Measurements from ENCODE around the gene FADS6.

Gene FADS6

DNA sequence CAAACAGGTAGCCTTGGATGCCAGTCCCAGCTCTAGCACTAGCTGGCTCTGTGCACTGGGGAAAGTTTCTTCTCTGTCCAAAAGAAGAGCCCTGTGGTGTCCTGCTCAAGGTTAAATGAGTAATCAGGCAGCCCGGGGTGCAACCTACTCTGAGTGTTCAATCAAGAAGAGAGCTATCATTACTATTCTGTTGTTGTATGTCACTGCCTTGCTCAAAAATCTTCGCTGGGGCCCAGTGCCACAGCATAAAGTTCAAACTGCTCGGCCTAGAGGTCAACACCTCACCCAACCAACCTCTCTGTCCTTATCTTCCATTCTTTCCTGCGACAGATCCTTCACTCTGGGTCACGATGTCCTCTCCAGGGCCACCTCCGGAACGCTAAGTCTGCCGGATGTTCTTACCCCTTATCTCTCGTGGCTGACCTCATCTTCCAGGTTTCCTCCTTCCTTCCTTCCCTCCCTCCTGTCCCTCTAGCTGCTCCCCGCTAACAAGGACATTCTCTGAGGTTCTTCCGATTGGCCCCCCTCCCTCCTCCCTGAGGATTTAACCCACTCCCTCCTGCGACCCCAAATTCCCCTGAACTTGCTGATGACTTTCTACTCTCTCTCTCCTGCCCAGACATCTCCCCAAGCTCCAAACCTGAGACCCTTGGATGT, 25.1 kb downstream of the FADS6 start:
- TF ChIP-seq MYC (IDR thresholded peaks at IDR 0.05; ENCODE audit: low read depth, low read length): no peak
- TF ChIP-seq, protein P1, sequence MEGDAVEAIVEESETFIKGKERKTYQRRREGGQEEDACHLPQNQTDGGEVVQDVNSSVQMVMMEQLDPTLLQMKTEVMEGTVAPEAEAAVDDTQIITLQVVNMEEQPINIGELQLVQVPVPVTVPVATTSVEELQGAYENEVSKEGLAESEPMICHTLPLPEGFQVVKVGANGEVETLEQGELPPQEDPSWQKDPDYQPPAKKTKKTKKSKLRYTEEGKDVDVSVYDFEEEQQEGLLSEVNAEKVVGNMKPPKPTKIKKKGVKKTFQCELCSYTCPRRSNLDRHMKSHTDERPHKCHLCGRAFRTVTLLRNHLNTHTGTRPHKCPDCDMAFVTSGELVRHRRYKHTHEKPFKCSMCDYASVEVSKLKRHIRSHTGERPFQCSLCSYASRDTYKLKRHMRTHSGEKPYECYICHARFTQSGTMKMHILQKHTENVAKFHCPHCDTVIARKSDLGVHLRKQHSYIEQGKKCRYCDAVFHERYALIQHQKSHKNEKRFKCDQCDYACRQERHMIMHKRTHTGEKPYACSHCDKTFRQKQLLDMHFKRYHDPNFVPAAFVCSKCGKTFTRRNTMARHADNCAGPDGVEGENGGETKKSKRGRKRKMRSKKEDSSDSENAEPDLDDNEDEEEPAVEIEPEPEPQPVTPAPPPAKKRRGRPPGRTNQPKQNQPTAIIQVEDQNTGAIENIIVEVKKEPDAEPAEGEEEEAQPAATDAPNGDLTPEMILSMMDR (IDR thresholded peaks at IDR 0.05; ENCODE audit: low read depth, low read length): no peak
- TF ChIP-seq POLR2A (IDR thresholded peaks at IDR 0.05; ENCODE audit: extremely low read depth, insufficient read length): no peak
- TF ChIP-seq MAX (IDR thresholded peaks at IDR 0.05; ENCODE audit: low read depth, low read length): no peak
- no peak overlapping the region for H3K4me3 ChIP-seq (ENCODE audit: low read depth, low read length)
- no peak for DNase-seq (ENCODE audit: low read depth)

GRCh38 chr17:74866198-74866835, 27.1 kb downstream of the FADS6 start:
- no peak for DNase-seq (ENCODE audit: low read depth)
- no peak overlapping the region for H3K4me3 ChIP-seq (ENCODE audit: low read depth, low read length)
- no peak for TF ChIP-seq MAX (IDR thresholded peaks at IDR 0.05; ENCODE audit: low read depth, low read length)

GRCh38 chr17:74865504-74866197, 27.8 kb downstream of the FADS6 start:
- no peak for DNase-seq (ENCODE audit: low read depth)
- TF ChIP-seq, protein P1 (IDR thresholded peaks at IDR 0.05; ENCODE audit: low read depth, low read length): no peak
- no peak for TF ChIP-seq MAX (IDR thresholded peaks at IDR 0.05; ENCODE audit: low read depth, low read length)
- TF ChIP-seq MYC (IDR thresholded peaks at IDR 0.05; ENCODE audit: low read depth, low read length): no peak
- no peak for TF ChIP-seq POLR2A (IDR thresholded peaks at IDR 0.05; ENCODE audit: extremely low read depth, insufficient read length)
- H3K4me3 ChIP-seq (ENCODE audit: low read depth, low read length): no peak overlapping the region

GRCh38 chr17:74864866-74865395, 28.5 kb downstream of the FADS6 start:
- peak; percentile 37; the same call in 1 of the 2 replicates for TF ChIP-seq MAX (IDR thresholded peaks at IDR 0.05; ENCODE audit: low read depth, low read length)
- TF ChIP-seq, protein P1 (IDR thresholded peaks at IDR 0.05; ENCODE audit: low read depth, low read length): peak; percentile 90
- TF ChIP-seq POLR2A (IDR thresholded peaks at IDR 0.05; ENCODE audit: extremely low read depth, insufficient read length): no peak
- TF ChIP-seq MYC (IDR thresholded peaks at IDR 0.05; ENCODE audit: low read depth, low read length): no peak; the same call in 1 of the 2 replicates
- no peak overlapping the region for H3K4me3 ChIP-seq (ENCODE audit: low read depth, low read length)
- peak; percentile 77 for DNase-seq (ENCODE audit: low read depth)

- DNase-seq (ENCODE audit: low read depth): no peak
- no peak for TF ChIP-seq MYC (IDR thresholded peaks at IDR 0.05; ENCODE audit: low read depth, low read length)
- TF ChIP-seq, protein P1 (IDR thresholded peaks at IDR 0.05; ENCODE audit: low read depth, low read length): no peak
- TF ChIP-seq POLR2A (IDR thresholded peaks at IDR 0.05; ENCODE audit: extremely low read depth, insufficient read length): no peak
- TF ChIP-seq MAX (IDR thresholded peaks at IDR 0.05; ENCODE audit: low read depth, low read length): no peak
- H3K4me3 ChIP-seq (ENCODE audit: low read depth, low read length): no peak overlapping the region
These were observed 29.1 kb downstream of the FADS6 start for GRCh38 chr17:74864297-74864865.

Data from NB4 (cell line).